ENCODE measurements around the gene MEGF11.

DNA sequence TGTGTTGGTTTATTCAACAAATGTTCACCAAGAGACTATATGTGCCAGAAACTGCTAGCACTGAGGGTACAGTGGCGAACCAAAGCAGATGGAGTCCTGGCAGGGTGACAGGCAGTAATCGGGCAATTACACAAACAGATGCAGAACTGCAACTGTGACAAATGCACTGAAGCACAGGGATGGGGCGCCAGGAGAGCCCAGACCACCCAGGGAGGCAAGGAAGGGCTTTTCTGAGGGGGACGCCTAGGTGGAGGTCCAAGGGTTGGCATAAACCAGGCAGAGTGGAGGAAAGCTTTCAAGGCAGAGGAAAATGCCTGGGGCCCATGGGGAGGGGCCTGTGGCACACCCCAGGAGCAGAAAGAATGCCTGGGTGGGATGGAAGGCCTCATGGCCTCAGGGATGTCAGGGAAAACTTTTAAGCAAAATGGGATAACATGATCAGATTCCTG lies 45.3 kb upstream of the MEGF11 start:
- no peak for TF ChIP-seq POLR2A (IDR thresholded peaks at IDR 0.05)
- TF ChIP-seq POLR2AphosphoS5 (IDR thresholded peaks at IDR 0.05), result no peak
